ENCODE results near the gene LRRC72.

The LRRC72 gene

GRCh38 chr7:16626388-16626787 lies 99.8 kb downstream of the LRRC72 start:
- Histone ChIP-seq H3K4me3 (ENCODE audit: low read length) (no peak overlapping the region), H3K4me2 (ENCODE audit: low read depth, low read length) (no peak overlapping the region), H3K9ac (ENCODE audit: low read length) (no peak overlapping the region), H3K9me2 (replicated peaks; ENCODE audit: insufficient read depth, low read length) (no peaks in the 10 kb centered on the region), H3F3A (ENCODE audit: insufficient read depth, low read length) (no peaks in the 10 kb centered on the region), H3K27me3 (replicated peaks; ENCODE audit: insufficient read depth, low read length) (no peaks in the 10 kb centered on the region), H3K79me2 (ENCODE audit: low read length) (no peaks in the 10 kb centered on the region), H3K4me1 (ENCODE audit: low read length) (no peaks in the 10 kb centered on the region), H3K36me3 (replicated peaks; ENCODE audit: insufficient read depth, low read length) (no peaks in the 10 kb centered on the region), H4K20me1 (ENCODE audit: insufficient read depth, low read length) (no peaks in the 10 kb centered on the region), H2AFZ (ENCODE audit: low read length) (no peak overlapping the region), H3K27ac (ENCODE audit: low read length) (no peak overlapping the region), H3K9me3 (replicated peaks; ENCODE audit: insufficient read depth, low read length) (no peaks in the 10 kb centered on the region)
- TF ChIP-seq CTCF (IDR thresholded peaks at IDR 0.05; ENCODE audit: low read length), result no peak
- no peak for TF ChIP-seq EZH2 (optimal IDR thresholded peaks at IDR 0.05; ENCODE audit: low read depth, low read length)
- no peak for TF ChIP-seq EZH2phosphoT487 (IDR thresholded peaks at IDR 0.05; ENCODE audit: low read length)
- DNase-seq, result no peak

GRCh38 chr7:16627236-16627635 lies 100.6 kb downstream of the LRRC72 start:
- Histone ChIP-seq H2AFZ (ENCODE audit: low read length) (no peak overlapping the region), H3F3A (ENCODE audit: insufficient read depth, low read length) (no peaks in the 10 kb centered on the region), H3K4me1 (ENCODE audit: low read length) (no peaks in the 10 kb centered on the region), H3K27me3 (replicated peaks; ENCODE audit: insufficient read depth, low read length) (no peaks in the 10 kb centered on the region), H3K79me2 (ENCODE audit: low read length) (no peaks in the 10 kb centered on the region), H3K9ac (ENCODE audit: low read length) (no peak overlapping the region), H3K4me3 (ENCODE audit: low read length) (no peak overlapping the region), H4K20me1 (ENCODE audit: insufficient read depth, low read length) (no peaks in the 10 kb centered on the region), H3K9me2 (replicated peaks; ENCODE audit: insufficient read depth, low read length) (no peaks in the 10 kb centered on the region), H3K27ac (ENCODE audit: low read length) (no peak overlapping the region), H3K36me3 (replicated peaks; ENCODE audit: insufficient read depth, low read length) (no peaks in the 10 kb centered on the region), H3K9me3 (replicated peaks; ENCODE audit: insufficient read depth, low read length) (no peaks in the 10 kb centered on the region), H3K4me2 (ENCODE audit: low read depth, low read length) (no peak overlapping the region)
- TF ChIP-seq CTCF (IDR thresholded peaks at IDR 0.05; ENCODE audit: low read length) (no peak), EZH2phosphoT487 (IDR thresholded peaks at IDR 0.05; ENCODE audit: low read length) (no peak), EZH2 (optimal IDR thresholded peaks at IDR 0.05; ENCODE audit: low read depth, low read length) (no peak)
- DNase-seq, result no peak

GRCh38 chr7:16630654-16631053 lies 104.0 kb downstream of the LRRC72 start:
- Histone ChIP-seq H2AFZ (ENCODE audit: low read length) (no peak overlapping the region), H4K20me1 (ENCODE audit: insufficient read depth, low read length) (no peaks in the 10 kb centered on the region), H3K4me1 (ENCODE audit: low read length) (no peaks in the 10 kb centered on the region), H3K27me3 (replicated peaks; ENCODE audit: insufficient read depth, low read length) (no peaks in the 10 kb centered on the region), H3K4me2 (ENCODE audit: low read depth, low read length) (no peak overlapping the region), H3K27ac (ENCODE audit: low read length) (no peak overlapping the region), H3K9me3 (replicated peaks; ENCODE audit: insufficient read depth, low read length) (no peaks in the 10 kb centered on the region), H3K9me2 (replicated peaks; ENCODE audit: insufficient read depth, low read length) (no peaks in the 10 kb centered on the region), H3K4me3 (ENCODE audit: low read length) (no peak overlapping the region), H3K36me3 (replicated peaks; ENCODE audit: insufficient read depth, low read length) (no peaks in the 10 kb centered on the region), H3F3A (ENCODE audit: insufficient read depth, low read length) (no peaks in the 10 kb centered on the region), H3K9ac (ENCODE audit: low read length) (no peak overlapping the region), H3K79me2 (ENCODE audit: low read length) (no peaks in the 10 kb centered on the region)
- DNase-seq, result no peak
- TF ChIP-seq CTCF (IDR thresholded peaks at IDR 0.05; ENCODE audit: low read length) (no peak), EZH2phosphoT487 (IDR thresholded peaks at IDR 0.05; ENCODE audit: low read length) (no peak), EZH2 (optimal IDR thresholded peaks at IDR 0.05; ENCODE audit: low read depth, low read length) (no peak)

Measured in MM.1S (cell line).